ENCODE data around the gene ZNF549. TPM values are rescaled to one million over a fixed set of nuclear protein-coding genes. Genes with fewer than 3 reads are reported as not detected.

ZNF549 gene
- polyA plus RNA-seq, 3 donors: 1.2 to 1.9 (median 1.3) TPM

DNA sequence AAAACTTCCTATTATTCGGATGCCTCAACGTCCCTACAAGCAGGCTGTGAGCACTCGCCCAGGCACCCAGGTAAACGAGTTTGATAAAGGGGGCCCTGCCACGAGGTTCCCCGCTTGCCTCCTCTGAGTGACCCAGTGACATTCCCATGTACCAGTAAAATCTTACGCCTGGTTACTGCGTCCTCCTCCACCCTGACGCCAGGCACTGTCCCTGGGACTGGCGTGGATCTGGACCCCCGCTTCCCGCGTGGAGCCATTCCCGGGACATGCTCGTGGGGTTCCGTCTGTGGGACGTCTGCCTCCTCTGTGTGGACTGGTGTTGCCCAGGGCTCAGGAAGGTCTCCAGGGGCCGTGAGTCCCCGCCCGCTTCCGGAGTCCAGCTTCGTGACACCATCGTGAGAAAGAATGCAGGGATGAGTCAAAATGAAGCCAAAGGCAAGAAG, 32.9 kb downstream of the ZNF549 start:
- 15 to 24% (median 18%) methylated on average over 23 of the region's 23 CpGs for WGBS, 3 donors

DNA sequence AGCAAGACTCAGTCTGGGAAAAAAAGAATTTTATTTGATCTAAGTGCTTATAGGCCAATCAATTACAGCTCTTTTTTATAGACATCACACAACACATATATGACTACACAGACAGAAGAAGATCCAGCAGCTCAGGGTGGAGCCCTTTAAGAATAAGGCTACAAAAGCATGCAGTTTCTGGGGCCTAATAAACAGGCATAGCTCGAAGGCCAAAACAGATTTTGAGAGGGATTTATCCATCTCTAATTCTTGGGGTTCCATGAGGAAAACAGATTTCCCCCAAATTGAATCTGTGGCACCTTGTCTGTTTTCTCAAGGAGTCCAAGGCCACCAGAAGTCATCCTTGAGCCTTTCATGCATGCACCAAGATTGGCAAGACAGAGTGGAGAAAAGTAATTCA, 36.4 kb downstream of the ZNF549 start:
- WGBS, 3 donors: 57 to 81% (median 58%) methylated on average over 1 of the region's 1 CpG
- H3K27ac ChIP-seq (ENCODE audit: low read depth, low read length): no peak overlapping the region

More for the DNA sequence above, 32.9 kb downstream of the ZNF549 start:
- H3K27ac ChIP-seq (ENCODE audit: low read depth, low read length): no peak overlapping the region

DNA sequence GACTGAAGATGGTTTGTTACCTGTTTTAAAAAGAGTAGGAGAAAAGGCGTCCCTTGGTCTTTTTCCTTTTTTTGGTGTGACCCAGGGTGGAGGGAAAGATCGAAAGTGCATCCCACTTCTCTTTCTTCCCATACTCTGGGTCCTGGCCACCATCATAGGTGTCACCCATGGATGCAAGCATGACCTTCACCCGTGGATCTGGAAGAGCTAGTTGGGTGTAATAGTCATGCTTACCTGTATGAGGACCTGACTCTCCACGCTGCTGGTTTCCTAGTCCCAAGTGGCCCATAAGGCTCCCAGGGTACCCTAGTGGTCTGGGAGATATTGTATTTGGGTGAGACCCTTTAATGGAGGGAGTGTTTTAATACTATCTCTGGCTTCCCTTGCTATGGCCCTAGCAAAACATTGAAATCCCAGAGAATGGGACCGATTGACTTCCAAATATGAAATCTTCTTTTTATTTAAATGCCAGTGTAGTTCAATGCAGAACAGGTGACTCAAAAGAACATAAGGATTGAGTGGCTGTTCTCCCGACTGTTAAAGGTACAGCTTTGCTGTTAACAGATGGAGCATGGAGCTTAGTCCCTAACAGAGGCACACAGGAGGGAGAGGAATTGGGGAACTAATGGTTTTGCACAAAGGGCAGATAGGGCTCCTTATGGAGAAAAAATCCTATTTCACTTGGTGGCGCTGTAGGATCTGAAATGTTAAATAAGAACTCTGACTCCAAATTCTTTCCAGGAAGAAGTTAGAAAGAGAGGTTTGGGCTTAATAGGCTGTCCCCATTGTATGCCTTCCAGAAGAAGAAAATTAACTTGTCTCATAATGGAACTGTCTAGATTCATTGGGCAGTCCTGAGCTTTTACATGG, 39.5 kb downstream of the ZNF549 start:
- WGBS, 3 donors: 57 to 60% (median 58%) methylated on average over 7 of the region's 7 CpGs

DNA sequence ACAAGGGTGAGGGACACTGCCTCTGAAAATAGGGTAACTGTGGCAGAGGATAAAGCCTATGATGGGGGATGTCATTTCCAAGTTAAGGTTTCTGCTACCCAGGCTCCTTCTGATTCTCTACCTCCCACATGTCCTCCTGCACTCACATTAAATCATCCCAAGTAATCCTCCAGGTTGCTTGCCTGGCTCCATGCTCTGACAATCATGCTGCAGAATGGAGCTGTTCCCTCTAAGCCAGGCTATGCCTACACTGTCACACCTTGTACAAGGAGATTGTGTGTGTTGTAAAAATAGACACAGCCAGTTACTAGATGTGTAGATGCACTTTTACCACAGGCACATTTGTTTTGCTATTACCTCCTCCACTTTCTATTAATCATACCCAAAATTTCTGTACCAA, 43.6 kb downstream of the ZNF549 start:
- H3K27ac ChIP-seq (ENCODE audit: low read depth, low read length): no peak overlapping the region

More for the DNA sequence above, 39.5 kb downstream of the ZNF549 start:
- no peak overlapping the region for H3K27ac ChIP-seq (ENCODE audit: low read depth, low read length)

DNA sequence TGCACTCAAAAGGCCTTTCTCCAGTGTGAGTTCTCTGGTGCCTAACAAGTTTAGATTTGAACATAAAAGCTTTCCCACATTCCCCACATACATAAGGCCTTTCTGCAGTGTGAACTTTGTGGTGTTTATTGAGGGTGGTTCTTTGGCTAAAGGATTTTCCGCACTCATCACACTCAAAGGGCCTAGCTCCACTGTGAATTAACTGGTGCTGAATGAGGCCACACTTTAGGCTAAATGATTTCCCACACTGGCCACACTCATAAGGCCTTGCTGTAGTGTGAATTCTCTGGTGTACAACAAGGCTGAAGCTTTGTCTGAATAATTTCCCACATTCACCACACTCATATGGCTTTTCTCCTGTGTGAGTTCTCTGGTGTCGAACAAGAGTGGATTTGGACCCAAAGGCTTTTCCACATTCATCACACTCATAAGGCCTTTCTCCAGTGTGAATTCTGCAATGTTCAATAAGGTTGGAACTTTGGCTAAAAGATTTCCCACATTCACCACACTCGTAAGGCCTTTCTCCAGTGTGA, 45.3 kb downstream of the ZNF549 start:
- no peak overlapping the region for H3K27ac ChIP-seq (ENCODE audit: low read depth, low read length)
- WGBS, 3 donors: 97 to 99% (median 98%) methylated on average over 3 of the region's 3 CpGs

DNA sequence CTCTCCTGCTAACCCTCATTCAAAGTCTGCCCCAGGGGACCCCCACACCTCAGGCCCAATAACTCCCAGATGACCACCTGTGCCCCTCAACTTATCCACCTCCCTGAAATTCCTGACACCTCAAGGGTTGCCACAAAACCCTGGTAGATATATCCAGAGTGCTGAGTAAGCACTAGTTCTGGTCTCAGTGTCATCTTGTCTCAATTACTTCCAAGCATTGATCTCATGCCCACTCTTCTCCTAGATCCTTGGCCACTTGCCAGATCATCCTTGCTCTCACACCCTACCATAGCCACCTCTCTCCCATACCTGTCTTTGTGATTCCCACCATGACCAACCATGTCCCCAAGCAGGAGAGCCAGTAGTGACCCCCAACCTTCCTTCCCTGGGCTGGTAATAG, 49.5 kb downstream of the ZNF549 start:
- H3K27ac ChIP-seq (ENCODE audit: low read depth, low read length): no peak overlapping the region

DNA sequence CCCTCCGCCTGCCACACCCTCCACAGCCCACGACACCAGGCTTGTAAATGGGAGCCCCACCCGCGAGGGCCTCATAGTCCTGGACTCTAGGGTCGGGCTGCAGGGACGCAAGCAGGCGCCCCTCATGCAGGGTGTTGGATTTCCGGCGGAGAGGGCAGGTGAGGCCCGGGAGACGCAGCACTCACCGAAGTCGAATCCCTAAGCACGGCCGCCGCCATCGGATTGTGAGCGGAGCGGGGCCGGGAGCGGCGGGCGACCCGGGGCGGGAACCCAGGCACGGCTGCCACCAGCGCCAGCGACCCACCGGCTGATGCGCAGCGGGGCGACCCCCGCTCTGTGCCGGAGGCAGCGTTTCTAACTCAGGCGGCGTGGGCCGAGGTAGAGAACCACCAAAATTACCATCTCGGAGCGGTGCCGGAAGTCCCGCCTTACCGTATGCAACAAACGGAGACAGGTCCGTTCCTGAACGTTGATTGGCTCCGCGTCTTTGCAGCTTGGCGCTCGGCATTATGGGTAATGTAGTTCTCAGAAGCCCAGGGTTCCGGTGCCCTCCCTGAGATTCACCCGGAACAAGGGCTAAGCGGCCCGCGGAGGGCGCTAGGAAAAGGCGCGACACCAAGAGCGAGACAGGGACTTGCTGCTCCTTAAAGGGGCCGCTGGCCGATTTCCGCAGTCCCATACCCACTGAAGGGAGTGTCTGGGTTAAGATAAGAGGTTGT, 51.5 kb downstream of the ZNF549 start, which contains the start of gene ZNF416:
ZNF416 (minus strand) TSS at position 425 of the 719 bp plus-strand sequence; CDS start at position 218, 207 bp downstream.
- no peak within 1 kb of the TSS for H3K27ac ChIP-seq (ENCODE audit: low read depth, low read length)
- WGBS, 3 donors: 0 to 1% (median 0%) methylated on average over 51 to 62 of the region's 62 CpGs

DNA sequence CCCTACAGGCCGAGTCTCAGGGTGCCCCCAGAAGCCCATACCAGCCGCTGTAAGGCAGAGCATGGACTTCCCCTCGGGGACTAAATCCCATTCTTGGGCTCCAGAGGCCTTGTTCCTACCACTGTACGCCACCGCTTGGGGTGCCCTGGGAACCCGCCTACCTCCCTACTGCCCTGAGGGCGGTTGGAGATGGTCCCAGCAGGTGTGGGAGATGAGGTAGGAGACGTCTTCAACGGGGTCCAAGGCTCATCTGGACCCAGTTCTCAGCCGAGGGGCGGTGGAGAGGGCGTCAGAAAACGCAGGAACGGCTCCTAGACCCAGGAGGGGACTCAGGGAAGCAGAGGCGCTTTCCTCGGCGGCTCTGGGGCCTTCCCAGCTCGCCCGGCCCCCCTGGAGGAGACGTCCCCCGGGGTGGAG, 56.0 kb downstream of the ZNF549 start:
- whole genome bisulfite sequencing, 3 donors: 29 to 39% (median 39%) methylated on average over 21 of the region's 21 CpGs
- H3K27ac ChIP-seq (ENCODE audit: low read depth, low read length): no peak overlapping the region

DNA sequence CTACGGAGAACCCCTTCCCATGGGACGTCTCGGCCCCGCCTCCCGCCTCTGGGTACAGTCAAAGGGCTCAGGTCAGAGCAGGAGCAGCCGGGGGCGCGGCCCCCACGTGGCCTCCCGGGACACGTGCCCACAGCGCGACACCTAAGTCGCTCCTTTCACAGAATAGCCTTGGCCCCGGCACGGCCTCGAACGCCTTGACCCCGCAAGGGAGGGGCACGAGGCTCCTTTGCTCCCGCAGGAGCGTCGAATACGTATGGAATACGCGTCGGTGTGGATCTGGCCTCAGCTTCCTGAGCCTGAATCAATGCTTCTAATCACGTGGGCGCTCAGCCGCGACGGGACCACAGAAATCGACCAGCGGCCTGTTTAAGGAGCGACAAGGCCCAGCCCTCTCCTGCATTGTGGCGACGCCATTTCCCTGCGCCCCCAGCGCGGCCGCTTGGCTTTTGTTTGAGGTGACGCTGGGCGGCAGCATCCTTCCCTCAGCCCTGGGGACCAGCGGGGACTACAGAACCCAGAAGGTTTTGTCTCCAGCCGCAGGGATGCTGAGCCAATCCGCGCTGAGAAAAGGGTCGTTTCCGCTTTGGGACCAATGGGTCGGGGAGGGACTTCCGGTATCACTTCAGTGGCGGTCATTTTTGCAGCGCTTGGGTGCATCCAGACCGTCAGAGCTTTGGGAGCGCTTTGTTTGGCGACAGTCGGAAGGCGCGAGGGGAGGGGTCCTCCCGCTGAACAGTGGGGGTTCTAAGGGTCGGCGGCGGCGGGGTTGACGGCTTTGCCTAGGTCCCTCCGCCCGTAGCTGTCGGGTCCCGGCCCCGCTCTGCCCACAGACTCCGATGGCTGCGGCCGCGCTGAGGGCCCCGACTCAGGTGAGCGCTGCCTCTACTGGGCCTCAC, 56.6 kb downstream of the ZNF549 start, which contains the start of gene ZIK1:
ZIK1 (plus strand) TSS at position 625 of the 896 bp plus-strand sequence; CDS start at position 837, 212 bp downstream.
- no peak within 1 kb of the TSS for H3K27ac ChIP-seq (ENCODE audit: low read depth, low read length)

DNA sequence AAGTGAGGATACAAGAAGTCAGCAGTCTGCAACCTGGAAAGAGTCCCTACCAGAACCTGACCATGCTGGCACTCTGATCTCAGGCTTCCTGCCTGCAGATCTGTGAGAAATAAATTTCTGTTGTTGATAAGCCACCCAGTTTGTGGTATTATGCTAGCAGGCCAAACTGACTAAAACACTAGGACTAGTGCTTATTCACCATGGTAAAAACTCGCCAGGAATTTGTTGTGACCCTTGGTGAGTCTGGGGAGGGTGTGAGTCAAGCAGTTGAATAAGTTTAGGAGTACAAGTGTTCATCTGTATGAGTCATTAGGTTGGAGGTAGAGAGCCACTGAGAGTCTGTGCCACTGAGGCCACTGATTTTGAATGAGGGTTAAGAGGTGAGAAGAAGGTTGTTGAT, 60.4 kb downstream of the ZNF549 start:
- no peak overlapping the region for H3K27ac ChIP-seq (ENCODE audit: low read depth, low read length)
- WGBS, 3 donors: 90 to 100% (median 96%) methylated on average over 1 of the region's 1 CpG

More for the DNA sequence above, 56.6 kb downstream of the ZNF549 start, which contains the start of gene ZIK1:
- 1 to 3% (median 1%) methylated on average over 76 of the region's 76 CpGs for WGBS, 3 donors

DNA sequence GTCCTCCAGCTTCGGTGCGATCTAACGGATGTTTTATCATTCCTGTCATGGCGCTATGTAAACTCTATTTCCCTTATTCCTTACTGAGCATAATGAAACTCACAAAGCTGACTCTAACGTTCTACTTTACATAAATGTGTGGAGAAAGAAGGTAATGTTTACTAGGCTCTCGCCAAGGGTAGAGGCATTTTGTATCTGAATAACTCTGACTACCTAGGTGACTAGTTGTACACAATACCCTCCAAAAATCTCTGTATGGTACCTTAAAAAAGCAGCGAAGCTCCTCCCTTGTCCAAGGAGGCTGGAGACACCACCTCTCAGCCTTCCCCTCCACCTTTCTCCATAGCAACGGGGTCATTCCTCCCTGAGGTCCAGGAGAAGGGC, 72.2 kb downstream of the ZNF549 start:
- 49 to 56% (median 56%) methylated on average over 8 of the region's 8 CpGs for WGBS, 3 donors
- no peak overlapping the region for H3K27ac ChIP-seq (ENCODE audit: low read depth, low read length)

DNA sequence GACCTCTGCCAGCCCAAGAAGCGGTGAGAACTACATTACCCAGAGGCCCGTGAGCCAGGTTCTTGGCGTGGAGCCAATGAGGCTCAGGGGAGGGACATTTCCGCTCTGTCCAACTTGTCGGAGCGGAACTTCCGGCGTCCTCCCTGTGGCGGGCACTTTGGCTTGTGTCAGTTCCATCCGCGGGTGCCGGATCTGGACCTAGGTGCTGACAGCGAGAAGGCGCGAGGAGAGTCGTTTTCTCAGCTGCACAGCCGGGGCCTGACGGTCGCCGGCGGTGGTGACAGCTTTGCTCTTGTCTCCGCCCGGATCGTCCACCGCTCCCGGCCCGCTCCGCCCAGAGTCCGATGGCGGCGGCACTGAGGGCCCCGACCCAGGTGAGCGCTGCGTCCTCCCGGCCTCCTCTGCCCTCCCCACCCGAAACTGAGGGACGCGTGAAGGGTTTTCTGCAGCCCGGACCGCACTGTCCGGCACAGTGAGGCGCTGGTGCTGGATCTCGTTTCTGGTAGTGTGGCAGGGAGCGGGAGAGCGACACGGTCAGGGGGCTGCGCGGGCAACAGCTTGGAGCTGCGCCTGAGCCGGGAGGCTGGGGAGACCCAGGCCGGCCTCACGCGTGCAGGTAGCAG, 72.7 kb downstream of the ZNF549 start, which contains the start of gene ZNF530:
ZNF530 (plus strand) TSS at position 125 of the 623 bp plus-strand sequence. CDS start 4,461 bp downstream, outside the sequence.
- H3K27ac ChIP-seq (ENCODE audit: low read depth, low read length): no peak within 1 kb of the TSS
- 1% methylated on average over 53 of the region's 53 CpGs for WGBS, 3 donors

DNA sequence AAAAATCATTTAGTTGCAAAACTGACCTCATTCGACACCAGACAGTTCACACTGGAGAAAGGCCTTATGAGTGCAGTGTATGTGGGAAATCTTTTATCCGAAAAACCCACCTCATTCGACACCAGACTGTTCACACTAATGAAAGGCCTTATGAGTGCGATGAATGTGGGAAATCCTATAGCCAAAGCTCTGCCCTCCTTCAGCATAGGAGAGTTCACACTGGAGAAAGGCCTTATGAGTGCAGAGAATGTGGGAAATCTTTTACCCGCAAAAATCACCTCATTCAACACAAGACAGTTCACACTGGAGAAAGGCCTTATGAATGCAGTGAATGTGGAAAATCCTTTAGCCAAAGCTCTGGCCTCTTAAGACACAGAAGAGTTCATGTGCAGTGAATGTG, 79.8 kb downstream of the ZNF549 start:
- WGBS, 3 donors: 97 to 98% (median 97%) methylated on average over 5 of the region's 5 CpGs
- H3K27ac ChIP-seq (ENCODE audit: low read depth, low read length): no peak overlapping the region

Other genes with a start within 250 kb of the ZNF549 start
- gene ZNF460, start 246.9 kb upstream of the ZNF549 start, polyA plus RNA-seq: 1 to 10 TPM in 2 of 3 donors, under 1 TPM in 1; 0.39 to 3.0 (median 1.9) TPM
- 1 to 10 TPM in 1 of 3 donors, under 1 TPM in 2; 0.63 to 1.6 (median 0.97) TPM for gene ZNF543, start 206.9 kb upstream of the ZNF549 start, polyA plus RNA-seq
- 1 to 10 TPM; 1.7 to 2.3 (median 1.8) TPM for gene ZNF304, start 176.1 kb upstream of the ZNF549 start, polyA plus RNA-seq
- gene TRAPPC2B, start 163.8 kb upstream of the ZNF549 start, polyA plus RNA-seq: 10 to 100 TPM in 2 of 3 donors, 1 to 10 TPM in 1; 8.9 to 23.1 (median 14.0) TPM
- 1 to 10 TPM in 1 of 3 donors, under 1 TPM in 2; 0.54 to 1.1 (median 0.72) TPM for gene ZNF547, start 163.8 kb upstream of the ZNF549 start, polyA plus RNA-seq
- 1 to 10 TPM; 3.9 to 6.1 (median 6.1) TPM for gene ZNF548, start 137.5 kb upstream of the ZNF549 start, polyA plus RNA-seq
- gene ZNF17, start 116.2 kb upstream of the ZNF549 start, polyA plus RNA-seq: 1 to 10 TPM; 2.0 to 3.1 (median 2.2) TPM
- 1 to 10 TPM; 1.8 to 7.4 (median 7.0) TPM for gene ZNF749, start 92.0 kb upstream of the ZNF549 start, polyA plus RNA-seq
- gene VN1R1, start 70.2 kb upstream of the ZNF549 start, polyA plus RNA-seq: under 1 TPM in 2 of 3 donors, not detected in 1; 0.16 to 0.23 TPM
- gene ZNF772, start 49.8 kb upstream of the ZNF549 start, polyA plus RNA-seq: 1 to 10 TPM; 1.1 to 2.1 (median 1.8) TPM
- gene ZNF419, start 39.6 kb upstream of the ZNF549 start, polyA plus RNA-seq: 1 to 10 TPM; 2.8 to 3.6 (median 3.0) TPM
- 1 to 10 TPM; 2.1 to 3.3 (median 3.2) TPM for gene ZNF773, start 27.4 kb upstream of the ZNF549 start, polyA plus RNA-seq
- 1 to 10 TPM; 1.5 to 3.2 (median 2.6) TPM for gene ZNF550, start 32.5 kb downstream of the ZNF549 start, polyA plus RNA-seq
- gene ZNF416, start 51.6 kb downstream of the ZNF549 start, polyA plus RNA-seq: 1 to 10 TPM in 2 of 3 donors, under 1 TPM in 1; 0.90 to 2.0 (median 1.2) TPM
- gene ZIK1, start 56.8 kb downstream of the ZNF549 start, polyA plus RNA-seq: 1 to 10 TPM in 2 of 3 donors, under 1 TPM in 1; 0.45 to 1.3 (median 1.2) TPM
- 1 to 10 TPM in 2 of 3 donors, under 1 TPM in 1; 0.94 to 1.9 (median 1.0) TPM for gene ZNF530, start 72.5 kb downstream of the ZNF549 start, polyA plus RNA-seq
- gene ZNF134, start 86.9 kb downstream of the ZNF549 start, polyA plus RNA-seq: 1 to 10 TPM; 3.3 to 7.0 (median 4.7) TPM
- gene ZNF211, start 105.8 kb downstream of the ZNF549 start, polyA plus RNA-seq: 1 to 10 TPM; 2.9 to 4.7 (median 3.7) TPM
- gene ZSCAN4, start 141.6 kb downstream of the ZNF549 start, polyA plus RNA-seq: under 1 TPM in 2 of 3 donors, not detected in 1; 0.04 to 0.67 TPM
- 1 to 10 TPM; 1.7 to 3.4 (median 2.8) TPM for gene ZNF551, start 154.6 kb downstream of the ZNF549 start, polyA plus RNA-seq
- gene ZNF154, start 181.8 kb downstream of the ZNF549 start, polyA plus RNA-seq: under 1 TPM; 0.67 to 0.79 (median 0.67) TPM
- 1 to 10 TPM; 1.5 to 3.4 (median 2.5) TPM for gene ZNF671, start 200.3 kb downstream of the ZNF549 start, polyA plus RNA-seq
- 1 to 10 TPM; 2.2 to 4.4 (median 2.8) TPM for gene ZNF776, start 219.5 kb downstream of the ZNF549 start, polyA plus RNA-seq
- 1 to 10 TPM; 3.3 to 6.1 (median 3.8) TPM for gene ZNF586, start 242.3 kb downstream of the ZNF549 start, polyA plus RNA-seq

Measured in adipose tissue (tissue), 3 donors.